Smooth muscle cell (in vitro differentiated cells): ENCODE results near the gene ZFP3. TPM values are rescaled to one million over a fixed set of nuclear protein-coding genes. Genes with fewer than 3 reads are reported as not detected.
A peak's percentile ranks its signal among the peaks of the same experiment; 100 is the strongest.

Source experiments
- DNase-seq: peaks from one replicate; lab custom pipeline; 2025; ENCODE audit not compliant: unreplicated experiment; lab: John Stamatoyannopoulos, UW
- H2AFZ ChIP-seq: fragments of 200-600 bp; sonication (generic); 2 replicates; pipeline ENCODE4 v1.6.0; 2016; ENCODE audit warnings: antibody characterized with exemption, low read depth, mild to moderate bottlenecking
- H3F3A ChIP-seq: fragments of 200-600 bp; sonication (generic); 2 replicates; pipeline ENCODE4 v1.6.0; 2017; ENCODE audit warnings: antibody characterized with exemption, low read depth
- H3K27ac ChIP-seq: fragments of 200-600 bp; sonication (generic); 2 replicates; pipeline ENCODE4 v1.5.1; 2016; ENCODE audit warnings: low read depth, mild to moderate bottlenecking
- H3K27me3 ChIP-seq: fragments of 200-600 bp; sonication (generic); 2 replicates; pipeline ENCODE4 v1.6.1; 2016; ENCODE audit warnings: low read depth, mild to moderate bottlenecking
- H3K36me3 ChIP-seq: fragments of 200-600 bp; sonication (generic); 2 replicates; pipeline ENCODE4 v1.5.1; 2016; ENCODE audit warnings: low read depth
- H3K4me1 ChIP-seq: fragments of 200-600 bp; sonication (generic); 2 replicates; pipeline ENCODE4 v1.5.1; 2016; ENCODE audit warnings: low read depth
- H3K4me2 ChIP-seq: fragments of 200-600 bp; sonication (generic); 2 replicates; pipeline ENCODE4 v1.6.0; 2016; ENCODE audit warnings: mild to moderate bottlenecking
- H3K4me3 ChIP-seq: fragments of 200-600 bp; sonication (generic); 2 replicates; pipeline ENCODE4 v1.5.1; 2016; ENCODE audit warnings: mild to moderate bottlenecking
- H3K79me2 ChIP-seq: fragments of 200-600 bp; sonication (generic); 2 replicates; pipeline ENCODE4 v1.6.0; 2016; ENCODE audit warnings: low read depth, mild to moderate bottlenecking
- H3K9ac ChIP-seq: fragments of 200-600 bp; sonication (generic); 2 replicates; pipeline ENCODE4 v1.6.0; 2016; ENCODE audit warnings: low read depth
- H3K9me3 ChIP-seq: fragments of 200-600 bp; sonication (generic); replicated peaks from 2 replicates; pipeline ENCODE4 v1.5.1; 2016; ENCODE audit warnings: low read depth
- H4K20me1 ChIP-seq: fragments of 200-600 bp; sonication (generic); 2 replicates; pipeline ENCODE4 v1.6.0; 2016; ENCODE audit warnings: low read depth
- CTCF ChIP-seq: fragments of 200-600 bp; sonication (generic); IDR thresholded peaks from 2 replicates; pipeline ENCODE4 v1.5.1; 2017; ENCODE audit warnings: borderline replicate concordance, mild to moderate bottlenecking, antibody characterized with exemption; ENCODE audit not compliant: insufficient read depth, poor library complexity, severe bottlenecking
- WGBS: methylation state at CpG from one replicate; pipeline ENCODE4 v1.1.7; 2016; ENCODE audit warnings: low lambda C conversion rate; 5-methylcytosine and 5-hydroxymethylcytosine counted together
- polyA plus RNA-seq: library from polyadenylated mRNA; unstranded; fragments of >200 nt; fragmentation: Nextera tagmentation; extraction: Ambion mirVana; gene quantifications from 2 replicates; pipeline ENCODE4 v1.2.1, GENCODE V29; 2016
- total RNA-seq: library from RNA; depleted of rRNA; stranded (reverse); fragments of >200 nt; gene quantifications from 2 replicates; pipeline ENCODE4 v1.2.3, GENCODE V29; 2014

Gene ZFP3
- total and polyA plus RNA-seq, 2 experiments from 2014 or later, result 0.13 to 0.22 TPM

GRCh38 chr17:5097101-5097834 lies 19.0 kb downstream of the ZFP3 start:
- Histone ChIP-seq H3K36me3 (no peaks in the 10 kb centered on the region), H3K4me1 (no peaks in the 10 kb centered on the region), H3F3A (no peaks in the 10 kb centered on the region), H3K4me2 (peak overlapping the region; percentile 85), H3K27me3 (no peaks in the 10 kb centered on the region), H2AFZ (peak overlapping the region; percentile 54), H3K27ac (no peak overlapping the region), H3K79me2 (no peaks in the 10 kb centered on the region), H4K20me1 (no peaks in the 10 kb centered on the region), H3K4me3 (peak overlapping the region; percentile 55), H3K9ac (no peak overlapping the region), H3K9me3 (peaks cover 10% of the 10 kb centered on the region)
- 19% methylated on average over 58 of the region's 63 CpGs for WGBS
- no peak for TF ChIP-seq CTCF
- DNase-seq, result no peak

GRCh38 chr17:5099271-5099670 lies 21.0 kb downstream of the ZFP3 start:
- H3K4me2 ChIP-seq, result no peak overlapping the region
- no peak overlapping the region for H3K27ac ChIP-seq
- no peaks in the 10 kb centered on the region for H4K20me1 ChIP-seq
- 86% methylated on average over 5 of the region's 5 CpGs for WGBS
- H3K36me3 ChIP-seq, result no peaks in the 10 kb centered on the region
- no peaks in the 10 kb centered on the region for H3K27me3 ChIP-seq
- no peaks in the 10 kb centered on the region for H3F3A ChIP-seq
- H2AFZ ChIP-seq, result no peak overlapping the region
- no peaks in the 10 kb centered on the region for H3K9me3 ChIP-seq
- no peaks in the 10 kb centered on the region for H3K79me2 ChIP-seq
- TF ChIP-seq CTCF, result no peak
- H3K4me3 ChIP-seq, result no peak overlapping the region
- no peaks in the 10 kb centered on the region for H3K4me1 ChIP-seq
- no peak for DNase-seq
- H3K9ac ChIP-seq, result no peak overlapping the region

DNA sequence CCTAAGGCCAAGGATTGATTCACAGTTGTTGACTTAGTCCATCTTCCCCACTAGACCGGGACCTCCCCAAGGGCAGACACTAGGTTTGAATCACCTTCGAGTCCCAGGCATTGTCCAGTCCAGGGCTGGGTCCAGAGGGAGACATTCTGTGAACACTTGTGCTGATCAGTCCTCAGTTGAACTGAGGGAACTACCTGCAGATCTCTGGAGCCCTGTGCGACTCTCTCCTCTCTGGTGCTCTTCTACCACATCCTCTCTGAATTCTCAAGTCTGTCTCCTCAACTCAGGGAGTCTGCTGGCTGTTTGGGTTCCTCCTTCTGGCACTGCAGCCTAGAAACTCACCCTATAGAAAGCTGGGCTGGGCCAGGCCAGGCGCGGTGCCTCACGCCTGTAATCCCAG lies 22.6 kb downstream of the ZFP3 start:
- Histone ChIP-seq H2AFZ (no peak overlapping the region), H3K9me3 (no peaks in the 10 kb centered on the region), H3K79me2 (no peaks in the 10 kb centered on the region), H3K4me1 (no peaks in the 10 kb centered on the region), H3F3A (no peaks in the 10 kb centered on the region), H3K4me2 (no peak overlapping the region), H4K20me1 (no peaks in the 10 kb centered on the region), H3K4me3 (no peak overlapping the region), H3K36me3 (peaks cover 1% of the 10 kb centered on the region), H3K27me3 (no peaks in the 10 kb centered on the region), H3K9ac (no peak overlapping the region), H3K27ac (no peak overlapping the region)
- no peak for DNase-seq
- no peak for TF ChIP-seq CTCF
- WGBS, result 91% methylated on average over 6 of the region's 6 CpGs

GRCh38 chr17:5110816-5111215 lies 32.5 kb downstream of the ZFP3 start:
- H3K9me3 ChIP-seq, result no peaks in the 10 kb centered on the region
- peaks cover 3% of the 10 kb centered on the region for H3K4me1 ChIP-seq
- H3K79me2 ChIP-seq, result peaks cover 7% of the 10 kb centered on the region
- no peaks in the 10 kb centered on the region for H4K20me1 ChIP-seq
- peak overlapping the region; percentile 84 for H2AFZ ChIP-seq
- H3K9ac ChIP-seq, result no peak overlapping the region
- H3K4me3 ChIP-seq, result peak overlapping the region; percentile 67
- TF ChIP-seq CTCF, result no peak
- H3K27me3 ChIP-seq, result no peaks in the 10 kb centered on the region
- no peak for DNase-seq
- H3K4me2 ChIP-seq, result peak overlapping the region; percentile 94
- H3K27ac ChIP-seq, result no peak overlapping the region
- 34% methylated on average over 8 of the region's 8 CpGs for WGBS
- peaks cover 11% of the 10 kb centered on the region for H3F3A ChIP-seq
- peaks cover 20% of the 10 kb centered on the region for H3K36me3 ChIP-seq
